Ramos (cell line): ENCODE results near the gene PPTC7.
"Not testable (repeated sequence)": the region's sequence is repeated elsewhere in the genome, so short reads cannot be mapped to it uniquely, and the experiment has no call there.

ENCODE experiments used
- in situ Hi-C: fragments of 300-500 bp; cut with MboI; formaldehyde crosslinking; loops from one replicate; pipeline ENCODE4 v1.14.3; 2022; ENCODE audit warnings: low sequenced_read_pairs; ENCODE audit not compliant: unreplicated experiment

PPTC7 gene

GRCh38 chr12:110583137-110584059, at the start of gene PPTC7:
PPTC7 (minus strand) TSS chr12:110583318; CDS start chr12:110583031, 287 bp downstream.
- in situ Hi-C loops = no loop called here

DNA sequence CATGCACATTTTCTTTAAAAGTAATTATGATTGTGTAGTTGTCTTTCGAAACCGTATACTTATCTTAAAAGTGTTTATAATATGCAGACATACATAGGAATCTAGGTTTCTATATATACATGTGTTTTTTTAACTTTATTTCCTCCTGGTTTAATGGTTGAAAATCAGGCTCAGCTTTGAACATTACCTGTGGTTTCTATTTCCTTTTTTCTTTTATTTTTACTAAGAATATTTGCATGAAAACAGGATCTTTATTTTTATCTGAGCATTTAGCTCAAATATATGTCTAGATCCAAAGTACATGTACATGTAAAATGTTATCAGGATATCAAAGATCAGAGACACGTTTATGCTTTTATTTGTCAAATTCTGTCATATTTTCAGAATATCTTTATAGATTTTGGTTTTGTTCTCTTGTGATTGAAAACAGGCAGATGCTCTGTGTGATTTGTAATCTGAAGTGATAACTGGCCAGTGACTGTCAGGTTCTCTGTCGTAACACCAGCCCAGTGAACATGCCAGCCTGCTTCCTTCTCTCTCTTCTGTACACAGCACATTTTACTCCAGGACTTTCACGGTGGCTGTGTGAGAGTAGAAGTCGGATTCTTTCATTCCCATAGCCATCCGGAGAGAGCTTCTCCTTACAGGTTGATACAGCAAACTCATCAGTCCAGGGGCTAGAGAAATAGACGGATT, 44.5 kb upstream of the PPTC7 start:
- in situ Hi-C loops = no loop called here

DNA sequence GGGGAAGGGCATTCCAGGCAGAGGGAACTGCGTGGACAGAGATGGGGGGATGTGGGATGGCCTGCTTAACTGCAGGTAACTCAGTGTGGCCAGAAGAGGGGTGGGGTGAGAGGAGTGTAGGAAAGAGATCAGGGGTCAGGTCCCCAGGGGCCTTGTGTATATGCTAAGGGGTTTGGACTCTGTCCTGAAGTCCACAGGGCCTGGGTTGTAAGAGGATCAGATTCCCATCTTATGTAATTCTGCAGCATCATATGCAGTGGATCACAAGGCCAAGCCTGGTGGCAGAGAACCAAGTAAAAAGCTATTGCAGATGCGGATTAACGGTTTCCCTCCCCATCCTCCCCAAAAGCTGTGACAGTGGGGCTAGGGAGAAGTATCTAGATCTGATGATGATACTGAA, 39.5 kb upstream of the PPTC7 start:
- in situ Hi-C loops = loop anchor here (5.0 kb wide), 1 partner anchor 65 kb away; the partner anchor contains the start of gene HVCN1

DNA sequence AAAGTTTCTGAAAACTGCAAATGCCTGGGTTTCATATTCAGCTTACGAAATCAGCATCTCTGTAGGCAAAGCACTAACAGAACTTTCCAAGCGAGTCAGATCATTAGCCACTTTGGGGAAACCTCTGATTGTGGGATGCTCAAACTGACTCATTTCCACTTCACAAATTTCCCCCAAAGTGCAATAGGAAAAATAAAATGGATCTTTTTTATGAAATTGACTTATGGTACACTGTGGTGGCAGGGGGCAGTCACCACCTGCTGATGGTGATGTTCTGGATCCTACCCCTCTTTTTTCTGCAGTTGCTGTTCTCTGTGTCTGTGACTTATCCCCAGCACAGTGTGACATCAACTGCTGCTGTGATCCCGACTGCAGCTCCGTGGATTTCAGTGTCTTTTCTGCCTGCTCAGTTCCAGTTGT, 36.4 kb upstream of the PPTC7 start:
- in situ Hi-C loops = loop anchor here (5.0 kb wide), 1 partner anchor 208 kb away; no protein-coding TSS in a partner anchor

- in situ Hi-C loops = loop anchor here (5.0 kb wide), 1 partner anchor 211 kb away; no protein-coding TSS in a partner anchor
These were observed 33.5 kb upstream of the PPTC7 start for GRCh38 chr12:110616471-110617115.

DNA sequence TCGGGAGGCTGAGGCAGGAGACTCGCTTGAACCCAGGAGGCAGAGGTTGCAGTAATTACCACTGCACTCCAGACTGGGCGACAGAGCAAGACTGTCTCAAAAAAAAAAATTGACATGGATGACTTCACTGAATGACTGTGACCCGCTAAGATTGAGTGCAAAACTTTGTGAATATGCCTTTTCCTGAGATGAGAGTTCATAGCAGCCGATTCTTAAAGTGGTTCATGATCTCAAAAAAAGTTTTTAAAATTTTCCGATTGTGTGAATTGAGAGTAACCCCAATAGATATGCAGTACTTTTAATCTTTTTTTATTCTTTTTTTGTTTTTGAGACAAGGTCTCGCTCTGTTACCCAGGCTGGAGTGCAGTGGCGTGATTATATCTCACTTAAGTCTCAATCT, 32.1 kb upstream of the PPTC7 start:
- in situ Hi-C loops = loop anchor here (5.0 kb wide), 1 partner anchor 212 kb away; no protein-coding TSS in a partner anchor

DNA sequence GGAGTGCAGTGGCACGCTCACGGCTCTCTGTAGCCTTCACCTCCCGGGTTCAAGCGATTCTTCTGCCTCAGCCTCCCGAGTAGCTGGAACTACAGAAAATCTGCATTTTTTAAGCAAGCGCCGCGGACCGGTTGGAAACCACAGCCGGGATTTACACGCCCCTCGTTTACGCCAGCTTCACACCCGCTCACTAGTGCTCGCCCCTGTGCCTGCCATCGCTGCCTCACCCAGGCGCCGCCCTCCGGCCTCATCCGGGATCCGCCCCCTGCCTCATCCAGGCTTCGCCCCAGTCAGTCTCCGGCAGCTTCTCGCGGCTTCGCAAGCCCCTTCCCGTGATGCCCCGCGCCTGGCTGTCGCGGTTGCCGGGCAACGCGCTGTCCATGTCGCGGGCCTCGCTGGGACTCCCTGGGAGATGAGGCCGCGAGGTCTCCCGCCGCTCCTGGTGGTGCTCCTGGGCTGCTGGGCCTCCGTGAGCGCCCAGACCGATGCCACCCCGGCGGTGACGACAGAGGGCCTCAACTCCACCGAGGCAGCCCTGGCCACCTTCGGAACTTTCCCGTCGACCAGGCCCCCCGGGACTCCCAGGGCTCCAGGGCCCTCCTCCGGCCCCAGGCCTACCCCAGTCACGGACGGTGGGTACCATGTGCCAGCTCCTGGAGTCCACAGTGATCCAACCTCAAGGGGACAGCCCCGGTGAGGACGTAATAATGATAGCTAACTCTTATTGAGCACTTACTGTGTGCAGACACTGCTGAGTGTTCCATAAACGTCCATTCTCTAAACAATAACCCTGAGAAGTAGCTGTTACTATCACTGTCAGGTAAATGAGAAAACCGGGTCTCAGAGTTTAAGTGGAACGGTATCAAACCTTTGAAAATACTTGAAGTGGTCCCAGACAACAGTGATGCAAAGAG, 30.9 kb upstream of the PPTC7 start, which contains the start of gene TCTN1:
TSS of gene TCTN1 (plus strand) at position 359 of the 914 bp plus-strand sequence. CDS start at position 413, 54 bp downstream.
- in situ Hi-C loops = no loop called here

DNA sequence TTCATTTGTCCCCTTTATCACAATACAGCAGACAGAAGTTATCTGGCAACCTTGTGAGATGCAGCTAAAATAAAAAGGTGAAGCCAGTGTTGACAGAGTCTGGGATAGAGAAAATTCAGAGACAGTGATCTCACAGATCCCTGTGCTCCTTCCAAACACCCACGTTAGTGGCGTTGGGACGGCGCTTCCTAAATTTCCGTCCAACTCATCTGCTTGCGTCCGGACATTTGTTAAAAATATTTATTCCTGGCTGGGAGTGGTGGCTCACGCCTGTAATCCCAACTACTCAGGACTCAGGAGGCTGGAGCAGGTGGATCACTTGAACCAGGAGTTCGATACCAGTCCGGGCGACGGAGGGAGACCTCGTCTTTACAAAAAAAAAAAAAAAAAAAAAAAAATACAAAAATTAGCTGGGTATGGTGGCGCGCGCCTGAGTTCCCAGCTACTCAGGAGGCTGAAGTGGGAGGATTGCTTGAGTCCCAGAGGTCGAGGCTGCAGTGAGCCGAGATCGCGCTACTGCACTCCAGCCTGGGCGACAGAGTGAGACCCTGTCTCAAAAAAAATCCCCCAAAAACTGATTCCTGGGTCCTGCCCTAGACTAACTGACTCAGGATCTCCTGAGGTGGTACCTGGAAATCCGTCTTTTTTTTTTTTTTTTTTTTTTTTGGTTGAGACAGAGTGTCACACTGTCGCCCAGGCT, 30.1 kb upstream of the PPTC7 start:
- in situ Hi-C loops = no loop called here

DNA sequence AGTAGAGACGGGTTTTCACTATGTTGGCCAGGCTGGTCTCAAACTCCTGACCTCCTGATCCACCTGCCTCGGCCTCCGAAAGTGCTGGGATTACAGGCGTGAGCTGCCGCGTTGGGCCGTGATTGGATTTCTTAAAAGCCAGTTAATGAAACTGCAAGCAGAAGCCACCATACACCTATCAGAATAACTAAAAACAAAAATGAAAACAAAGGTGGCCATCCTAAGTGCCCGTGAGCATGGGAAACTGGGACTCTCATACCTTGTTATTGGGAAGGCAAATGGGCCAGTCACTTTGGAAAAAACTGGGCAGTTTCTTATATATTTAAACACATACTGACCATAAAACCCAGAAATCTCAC, 23.1 kb upstream of the PPTC7 start:
- in situ Hi-C loops = loop anchor here (10.0 kb wide), 2 partner anchors 251 to 511 kb away; no protein-coding TSS in a partner anchor

- in situ Hi-C loops = loop anchor here (5.0 to 10.0 kb wide), 4 partner anchors 90 to 507 kb away; no protein-coding TSS in a partner anchor
These were observed 19.1 kb upstream of the PPTC7 start for GRCh38 chr12:110602085-110602814.

DNA sequence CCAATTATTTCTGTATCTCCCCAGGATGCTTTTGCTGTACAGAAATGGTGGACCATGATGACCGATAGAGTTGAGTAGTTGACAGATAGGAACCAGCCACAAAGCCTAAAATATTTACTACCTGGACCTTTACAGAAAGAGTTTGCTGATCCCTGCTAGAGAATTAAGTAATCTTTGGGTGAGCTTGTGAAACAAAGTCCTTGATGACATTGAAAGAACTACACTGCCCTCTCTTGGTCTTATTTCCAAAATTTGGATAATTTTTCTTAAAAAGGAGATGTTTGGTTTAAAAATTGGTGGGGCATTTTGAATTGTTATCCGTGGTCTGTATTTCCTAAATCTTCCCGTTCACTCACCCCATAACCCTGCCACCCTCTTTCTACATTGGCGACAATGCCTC, 17.1 kb upstream of the PPTC7 start:
- in situ Hi-C loops = loop anchor here (5.0 to 10.0 kb wide), 4 partner anchors 88 to 505 kb away; no protein-coding TSS in a partner anchor

DNA sequence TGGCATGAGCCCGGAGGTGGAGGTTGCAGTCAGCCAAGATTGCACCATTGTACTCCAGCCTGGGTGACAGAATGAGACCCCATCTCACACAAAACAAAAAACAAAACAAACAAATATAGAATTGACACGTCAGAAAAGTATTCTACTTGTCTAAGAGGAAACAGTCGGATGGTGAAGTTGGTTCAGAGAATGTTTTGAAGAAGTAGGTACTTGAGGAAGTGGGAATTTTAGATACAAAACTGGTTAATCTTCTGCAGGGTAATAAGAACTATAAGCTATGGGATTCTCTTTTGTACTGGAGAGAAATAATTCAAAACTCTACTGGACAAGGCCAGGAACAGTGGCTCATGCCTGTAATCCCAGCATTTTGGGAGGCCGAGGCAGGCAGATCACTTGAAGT, 16.2 kb upstream of the PPTC7 start:
- in situ Hi-C loops = no loop called here

- in situ Hi-C loops = no loop called here
These were observed 14.8 kb upstream of the PPTC7 start for GRCh38 chr12:110597885-110598284.

DNA sequence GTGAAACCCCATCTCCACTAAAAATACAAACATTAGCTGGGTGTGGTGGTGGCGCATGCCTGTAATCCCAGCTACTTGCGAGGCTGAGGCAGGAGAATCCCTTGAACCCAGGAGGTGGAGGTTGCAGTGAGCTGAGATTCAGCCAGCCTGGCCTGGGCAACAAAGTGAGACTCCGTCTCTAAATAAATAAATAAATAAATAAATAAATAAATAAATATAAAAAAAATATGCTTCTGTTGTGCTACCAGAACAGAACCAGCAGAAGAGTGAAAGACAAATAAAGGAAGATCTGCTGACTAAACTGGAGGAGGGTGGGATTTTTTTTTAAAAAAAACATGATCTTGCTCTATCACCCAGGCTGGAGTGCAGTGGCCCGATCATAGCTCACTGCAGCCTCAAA, 9.8 kb upstream of the PPTC7 start:
- in situ Hi-C loops = not testable (repeated sequence)

DNA sequence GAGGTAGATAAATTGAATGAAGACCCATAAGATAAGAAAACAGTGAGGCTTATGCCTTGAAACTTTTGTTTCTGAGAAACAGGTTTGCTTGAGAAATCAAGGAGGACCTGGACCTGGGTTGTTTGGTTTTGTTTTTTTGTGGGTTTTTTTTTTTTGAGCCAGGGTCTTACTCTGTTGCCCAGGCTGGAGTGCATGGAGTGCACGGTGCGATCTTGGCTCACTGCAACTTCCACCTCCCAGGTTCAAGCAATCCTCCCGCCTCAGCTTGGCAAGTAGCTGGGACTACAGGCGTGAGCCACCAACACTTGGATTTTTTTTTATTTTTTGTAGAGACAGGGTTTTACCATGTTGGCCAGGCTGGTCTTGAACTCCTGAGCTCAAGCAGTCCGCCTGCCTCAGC, 9.0 kb upstream of the PPTC7 start:
- in situ Hi-C loops = no loop called here

GRCh38 chr12:110591451-110592051, 8.4 kb upstream of the PPTC7 start:
- in situ Hi-C loops = no loop called here

DNA sequence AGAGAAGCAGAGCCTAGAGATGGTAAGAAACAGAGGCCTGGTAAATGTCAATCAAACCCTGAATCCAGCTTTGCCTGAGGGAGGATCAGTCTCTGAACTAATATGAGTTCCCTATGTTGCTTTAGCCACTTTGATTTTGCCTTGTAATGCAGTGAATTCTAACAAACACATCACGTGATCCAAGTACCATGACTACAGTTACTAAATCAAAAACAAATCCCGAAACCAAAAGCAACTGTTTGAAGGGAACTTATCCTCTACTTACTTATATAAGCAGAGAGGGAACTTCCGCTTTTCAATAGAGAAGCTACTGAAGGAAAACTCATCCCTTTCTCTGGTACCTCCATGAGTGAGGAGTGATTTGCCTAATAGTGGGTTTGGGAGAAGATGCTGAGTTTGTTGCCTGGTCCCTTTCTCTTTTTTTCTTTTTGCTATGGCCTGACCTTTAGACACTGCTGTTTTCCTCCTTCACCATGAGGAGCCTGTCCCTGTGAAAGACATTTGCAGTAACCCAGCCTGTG, 7.7 kb upstream of the PPTC7 start:
- in situ Hi-C loops = no loop called here
